Measurements from ENCODE around the gene NRSN2.

NRSN2 gene

GRCh38 chr20:399182-399707 lies 52.3 kb downstream of the NRSN2 start:
- no peak for DNase-seq

GRCh38 chr20:400128-400453 lies 53.2 kb downstream of the NRSN2 start:
- no peak for DNase-seq

DNA sequence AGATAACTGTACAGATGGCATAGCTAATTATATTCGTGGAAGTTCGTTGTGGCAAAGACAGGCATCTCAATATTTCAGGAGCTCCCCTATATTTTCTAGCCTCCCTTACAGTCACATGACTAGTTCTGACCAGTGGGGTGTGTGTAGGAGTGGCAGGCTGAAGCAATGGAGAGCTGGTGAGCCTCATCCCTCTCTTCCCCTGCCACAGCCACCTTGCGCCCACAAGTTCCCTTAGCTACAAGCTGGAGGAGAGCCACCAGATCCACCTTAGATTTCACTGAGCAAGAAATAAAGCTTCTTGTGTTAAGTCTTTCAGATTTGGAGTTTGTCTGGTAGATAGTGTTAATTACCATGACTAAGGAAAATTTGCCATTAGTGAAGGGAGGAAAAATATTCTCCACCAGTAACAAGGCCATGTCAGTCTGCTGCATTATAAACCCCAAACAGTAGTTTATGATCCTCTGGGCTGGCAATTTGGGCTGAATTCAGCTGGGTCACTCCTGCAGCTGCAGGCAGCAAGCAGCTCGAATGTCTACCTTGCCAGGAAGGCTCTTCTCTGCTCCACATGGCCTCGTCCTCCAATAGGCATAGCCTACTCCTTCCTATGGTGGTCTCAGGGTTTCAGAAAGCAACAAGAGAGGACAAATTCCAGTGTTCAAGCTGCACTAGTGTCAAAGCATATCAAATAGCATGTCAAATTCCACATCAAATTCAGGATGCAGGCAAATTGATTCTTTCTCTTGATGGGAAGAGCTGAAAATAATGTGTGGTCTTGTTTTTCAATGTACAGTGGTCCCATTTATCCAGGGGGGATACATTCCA lies 53.8 kb downstream of the NRSN2 start:
- no peak for DNase-seq

DNA sequence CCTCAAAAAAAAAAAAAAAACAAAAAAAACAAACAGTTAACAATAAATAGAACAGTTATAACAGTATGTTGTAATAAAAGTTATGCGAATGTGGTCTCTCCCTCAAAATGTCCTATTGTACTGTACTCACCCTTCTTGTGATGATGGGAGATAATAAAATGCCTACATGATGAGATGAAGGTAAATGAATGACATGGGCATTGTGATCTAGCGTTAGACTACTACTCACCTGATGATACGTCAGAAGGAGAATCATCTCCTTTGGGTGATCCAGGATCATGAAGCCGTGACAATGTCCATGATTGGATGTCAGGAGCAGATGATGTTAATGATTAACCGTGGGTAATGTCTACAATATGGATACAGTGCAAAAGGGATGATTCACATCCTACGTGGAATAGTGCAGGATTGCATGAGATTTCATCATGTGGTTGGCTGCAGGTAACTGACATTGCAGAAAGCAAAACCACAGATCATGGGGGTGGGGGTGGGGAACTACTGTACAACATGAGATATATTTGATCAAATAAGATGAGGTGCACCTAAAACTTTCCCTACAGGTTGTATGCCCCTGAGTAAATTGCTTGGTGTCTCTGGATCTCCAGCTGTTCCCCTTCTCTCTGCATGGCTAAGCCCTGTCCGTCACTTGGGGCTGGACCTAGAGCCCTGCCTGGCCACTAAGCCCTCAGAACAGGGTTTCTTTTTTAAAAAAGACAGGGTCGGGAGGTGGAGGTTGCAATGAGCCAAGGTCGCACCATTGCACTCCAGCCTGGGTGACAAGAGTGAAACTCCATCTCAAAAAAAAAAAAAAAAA lies 55.0 kb downstream of the NRSN2 start:
- peak; percentile 89 for DNase-seq

- DNase-seq = no peak
Measured at GRCh38 chr20:402496-402885, 55.6 kb downstream of the NRSN2 start.

GRCh38 chr20:402898-403581 lies 56.1 kb downstream of the NRSN2 start:
- DNase-seq = no peak

DNA sequence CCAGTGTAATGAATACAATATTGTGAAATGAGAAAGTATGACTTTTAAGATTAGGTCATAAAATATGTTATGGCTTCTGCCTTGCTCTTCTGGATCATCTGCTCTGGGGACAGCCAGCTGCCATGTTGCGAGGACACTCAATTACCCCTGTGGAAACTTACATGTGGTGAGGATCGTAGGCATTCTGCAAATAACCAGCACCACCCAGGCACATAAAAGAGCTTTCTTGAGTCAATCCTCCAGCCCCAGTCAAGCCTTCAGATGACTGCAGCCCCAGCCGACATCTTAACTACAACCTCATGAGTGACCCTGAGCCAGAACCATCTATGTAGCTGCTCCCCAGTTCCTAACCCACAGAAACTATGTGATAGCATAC lies 56.7 kb downstream of the NRSN2 start:
- no peak for DNase-seq

- DNase-seq = no peak
Measured at GRCh38 chr20:404088-404487, 57.2 kb downstream of the NRSN2 start.
